ENCODE measurements around the gene SCRN2. TPM values are rescaled to one million over a fixed set of nuclear protein-coding genes. Genes with fewer than 3 reads are reported as not detected.
A peak's percentile ranks its signal among the peaks of the same experiment; 100 is the strongest.

Gene SCRN2
- total and polyA plus RNA-seq, 2 experiments from 2014 or later: 40.6 to 45.5 TPM

- TF ChIP-seq EZH2 (IDR thresholded peaks at IDR 0.05; ENCODE audit: low read depth, unreplicated experiment): no peak
- TF ChIP-seq CREB1 (CRISPR knock-in tag; IDR thresholded peaks at IDR 0.05; ENCODE audit: low read depth): no peak
- no peak for TF ChIP-seq CTCF (conservative IDR thresholded peaks at IDR 0.05; ENCODE audit: low read depth in 2 of 2)
- no peak for TF ChIP-seq ZNF462 (CRISPR knock-in tag; IDR thresholded peaks at IDR 0.05)
- TF ChIP-seq NANOG (IDR thresholded peaks at IDR 0.05; ENCODE audit: borderline replicate concordance): no peak
- TF ChIP-seq POLR2AphosphoS5 (IDR thresholded peaks at IDR 0.05; ENCODE audit: low read depth): no peak
- no peak for TF ChIP-seq JUNB (IDR thresholded peaks at IDR 0.05; ENCODE audit: unreplicated experiment)
Observed at GRCh38 chr17:47800686-47801085, 40.4 kb downstream of the SCRN2 start (continued).

GRCh38 chr17:47797797-47798196 is 43.3 kb downstream of the SCRN2 start:
- H3K27me3 Mint-ChIP-seq (ENCODE audit: insufficient read depth, low read depth, poor library complexity): peaks cover 8% of the 10 kb centered on the region
- peak; percentile 42 for DNase-seq (ENCODE audit: low spot score)
- no peaks in the 10 kb centered on the region for H3K36me3 Mint-ChIP-seq (ENCODE audit: low read depth)
- TF ChIP-seq ZNF114 (CRISPR knock-in tag; IDR thresholded peaks at IDR 0.05) (no peak), ETS1 (IDR thresholded peaks at IDR 0.05) (no peak), REST (IDR thresholded peaks at IDR 0.05; ENCODE audit: unreplicated experiment) (peak; percentile 73), ZNF331 (CRISPR knock-in tag; IDR thresholded peaks at IDR 0.05; ENCODE audit: low read depth) (no peak), CREB1 (CRISPR knock-in tag; IDR thresholded peaks at IDR 0.05; ENCODE audit: low read depth) (no peak)

More at GRCh38 chr17:47797797-47798196, 43.3 kb downstream of the SCRN2 start:
- Histone ChIP-seq H3K27ac (ENCODE audit: low read depth) (no peak overlapping the region), H3K36me3 (ENCODE audit: insufficient read depth) (no peaks in the 10 kb centered on the region), H3K27me3 (ENCODE audit: insufficient read depth) (peaks cover 19% of the 10 kb centered on the region; the same call in 1 of the 2 replicates), H3K4me3 (no peak overlapping the region), H3K79me2 (replicated peaks; ENCODE audit: insufficient read depth) (no peaks in the 10 kb centered on the region), H4K20me1 (replicated peaks; ENCODE audit: insufficient read depth) (no peaks in the 10 kb centered on the region; the same call in none of the 2 replicates), H3K9me2 (ENCODE audit: insufficient read depth) (no peaks in the 10 kb centered on the region), H2AFZ (no peak overlapping the region), H3F3A (replicated peaks; ENCODE audit: low read depth) (no peaks in the 10 kb centered on the region), H3K4me2 (no peak overlapping the region), H3K4me1 (ENCODE audit: insufficient read depth) (no peaks in the 10 kb centered on the region)
- no peaks in the 10 kb centered on the region for H3K9me3 Mint-ChIP-seq
- ATAC-seq: no peak
- no peak overlapping the region for H3K4me3 Mint-ChIP-seq
- no peak overlapping the region for H3K27ac Mint-ChIP-seq
- H3K4me1 Mint-ChIP-seq: no peaks in the 10 kb centered on the region
